H1 (cell line): Measurements from ENCODE around the gene AIFM1. TPM values are rescaled to one million over a fixed set of nuclear protein-coding genes. Genes with fewer than 3 reads are reported as not detected.

Experiments used
- CREB1 ChIP-seq: IDR thresholded peaks from 2 replicates; pipeline ENCODE4 v1.6.1; 2012; ENCODE audit warnings: inconsistent platforms
- KDM5A ChIP-seq: fragments of 200-600 bp; IDR thresholded peaks from 2 replicates; pipeline ENCODE4 v1.7.1; 2012; ENCODE audit warnings: mild to moderate bottlenecking, low read length, inconsistent platforms, mixed read lengths
- POU5F1 ChIP-seq: IDR thresholded peaks from 2 replicates; pipeline ENCODE4 v1.6.1; 2011; ENCODE audit warnings: low read depth, mild to moderate bottlenecking, low read length, moderate library complexity
- polyA plus RNA-seq, 7 experiments: library from polyadenylated mRNA; depleted of rRNA in 3 of 7; stranded (reverse) in 5 of 7; unstranded in 2 of 7; fragments of >200 nt in 5 of 7; fragments of 200-250 nt in 2 of 7; gene quantifications; 1 replicate in 5 of 7; 2 replicates in 1 of 7; 4 replicates in 1 of 7; pipeline versions ENCODE4 v1.2.1 to v1.2.3, GENCODE V29; 2011 to 2013; ENCODE audit warnings: missing spikeins in 2 of 7, mixed read lengths in 2 of 7
- total RNA-seq: library from RNA; stranded (reverse); fragmentation: NEBNext Ultra II Directional; extraction: Animal tissue kit (Norgen Biotek cat#: 25700); gene quantifications from 2 replicates; pipeline ENCODE4 v1.2.1, GENCODE V29; 2021

Gene AIFM1
- total and polyA plus RNA-seq, 2 of the 8 experiments (the other 6 are each of a cell fraction or from before 2014, with no cell fraction given), result 34.1 to 55.4 TPM

- TF ChIP-seq KDM5A (no peak), CREB1 (no peak), POU5F1 (no peak)
Observed at GRCh38 chrX:130179170-130179569, 13.5 kb upstream of the AIFM1 start (continued).
